ENCODE results near the gene BTBD19.
"Not testable (repeated sequence)": the region's sequence is repeated elsewhere in the genome, so short reads cannot be mapped to it uniquely, and the experiment has no call there.

Gene BTBD19, protein sequence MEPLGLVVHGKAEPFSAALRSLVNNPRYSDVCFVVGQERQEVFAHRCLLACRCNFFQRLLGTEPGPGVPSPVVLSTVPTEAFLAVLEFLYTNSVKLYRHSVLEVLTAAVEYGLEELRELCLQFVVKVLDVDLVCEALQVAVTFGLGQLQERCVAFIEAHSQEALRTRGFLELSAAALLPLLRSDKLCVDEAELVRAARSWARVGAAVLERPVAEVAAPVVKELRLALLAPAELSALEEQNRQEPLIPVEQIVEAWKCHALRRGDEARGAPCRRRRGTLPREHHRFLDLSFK

GRCh38 chr1:44808063-44808937 lies at the start of gene BTBD19:
BTBD19 (plus strand) TSS chr1:44808523; CDS start chr1:44808821, 298 bp downstream.
- peak; percentile 78 to 82 (median 82) for DNase-seq (ENCODE audit: low read depth in 2 of 3, low spot score in 1 of 3)

- no peak for DNase-seq (ENCODE audit: low read depth in 2 of 3, low spot score in 1 of 3)
Observed at GRCh38 chr1:44759077-44759476, 49.2 kb upstream of the BTBD19 start.

- no peak for DNase-seq (ENCODE audit: low read depth in 2 of 3, low spot score in 1 of 3)
Observed at GRCh38 chr1:44760876-44761275, 47.4 kb upstream of the BTBD19 start.

DNA sequence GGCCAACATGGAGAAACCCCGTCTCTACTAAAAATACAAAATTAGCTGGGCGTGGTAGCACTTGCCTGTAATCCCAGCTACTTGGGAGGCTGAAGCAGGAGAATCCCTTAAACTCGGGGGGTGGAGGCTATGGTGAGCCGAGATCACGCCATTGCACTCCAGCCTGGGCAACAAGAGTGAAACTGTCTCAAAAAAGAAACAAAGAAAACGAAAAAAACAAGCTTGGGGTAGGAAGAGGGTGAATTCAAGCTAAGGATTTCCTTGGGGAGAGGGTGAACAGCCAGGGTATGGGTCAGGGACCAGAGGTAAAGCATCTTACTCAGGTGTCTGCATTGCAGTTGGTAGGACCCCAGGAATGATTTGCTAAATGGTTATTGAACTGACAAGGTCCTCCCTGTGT lies 41.9 kb upstream of the BTBD19 start:
- DNase-seq (ENCODE audit: low read depth in 2 of 3, low spot score in 1 of 3): not testable (repeated sequence)

- peak; percentile 82 to 90 (median 85) for DNase-seq (ENCODE audit: low read depth in 2 of 3, low spot score in 1 of 3)
Observed at GRCh38 chr1:44775078-44775929, 33.0 kb upstream of the BTBD19 start, which contains the start of gene RPS8. RPS8 (plus strand) TSS chr1:44775540; CDS start chr1:44775597, 57 bp downstream.

- no peak for DNase-seq (ENCODE audit: low read depth in 2 of 3, low spot score in 1 of 3)
Observed at GRCh38 chr1:44775930-44776729, 32.2 kb upstream of the BTBD19 start.

DNA sequence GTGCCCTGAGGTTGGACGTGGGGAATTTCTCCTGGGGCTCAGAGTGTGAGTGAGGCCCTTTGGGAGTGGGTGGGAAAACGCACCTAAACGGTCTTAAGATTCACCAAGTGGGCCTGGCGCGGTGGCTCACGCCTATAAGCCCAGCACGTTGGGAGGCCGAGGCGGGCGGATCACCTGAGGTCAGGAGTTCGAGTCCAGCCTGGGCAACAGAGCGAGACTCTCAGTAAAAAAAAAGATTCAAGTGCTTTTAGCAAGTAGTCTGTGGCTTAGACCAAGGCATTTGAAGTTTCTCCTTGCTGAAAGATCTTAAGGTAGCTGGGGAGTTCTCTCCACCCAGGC lies 31.6 kb upstream of the BTBD19 start:
- no peak for DNase-seq (ENCODE audit: low read depth in 2 of 3, low spot score in 1 of 3)

- no peak for DNase-seq (ENCODE audit: low read depth in 2 of 3, low spot score in 1 of 3)
Observed at GRCh38 chr1:44777547-44777946, 30.8 kb upstream of the BTBD19 start.

- DNase-seq (ENCODE audit: low read depth in 2 of 3, low spot score in 1 of 3): no peak
Observed at GRCh38 chr1:44777969-44778635, 30.2 kb upstream of the BTBD19 start.

GRCh38 chr1:44778705-44779576 lies 29.4 kb upstream of the BTBD19 start:
- DNase-seq (ENCODE audit: low read depth in 2 of 3, low spot score in 1 of 3): no peak

DNA sequence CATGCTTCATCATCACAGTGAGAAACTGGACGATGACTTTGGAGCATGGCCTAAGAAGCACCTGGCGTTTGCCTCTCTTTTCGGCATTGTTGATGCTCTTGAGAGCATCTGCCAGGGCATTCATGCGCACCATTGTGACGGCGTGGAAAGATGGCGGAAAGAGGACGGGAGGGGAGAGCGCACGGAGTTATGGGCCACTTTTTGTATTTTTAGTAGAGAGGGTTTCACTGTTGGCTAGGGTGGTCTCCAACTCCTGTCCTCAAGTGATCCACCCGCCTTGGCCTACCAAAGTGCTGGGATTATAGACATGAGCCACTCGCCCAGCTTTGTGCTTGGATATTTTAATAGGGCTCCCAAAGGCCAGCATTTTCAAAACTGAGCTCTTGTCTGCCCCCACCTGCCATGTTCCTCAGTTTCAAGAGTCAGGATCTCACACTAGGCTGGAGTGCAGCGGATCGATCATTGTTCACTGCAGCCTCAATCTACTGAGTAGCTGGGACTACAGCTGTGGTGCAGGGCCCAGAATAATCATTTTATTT lies 27.7 kb upstream of the BTBD19 start:
- no peak for DNase-seq (ENCODE audit: low read depth in 2 of 3, low spot score in 1 of 3)

- no peak for DNase-seq (ENCODE audit: low read depth in 2 of 3, low spot score in 1 of 3)
Observed at GRCh38 chr1:44783697-44784093, 24.6 kb upstream of the BTBD19 start.

DNA sequence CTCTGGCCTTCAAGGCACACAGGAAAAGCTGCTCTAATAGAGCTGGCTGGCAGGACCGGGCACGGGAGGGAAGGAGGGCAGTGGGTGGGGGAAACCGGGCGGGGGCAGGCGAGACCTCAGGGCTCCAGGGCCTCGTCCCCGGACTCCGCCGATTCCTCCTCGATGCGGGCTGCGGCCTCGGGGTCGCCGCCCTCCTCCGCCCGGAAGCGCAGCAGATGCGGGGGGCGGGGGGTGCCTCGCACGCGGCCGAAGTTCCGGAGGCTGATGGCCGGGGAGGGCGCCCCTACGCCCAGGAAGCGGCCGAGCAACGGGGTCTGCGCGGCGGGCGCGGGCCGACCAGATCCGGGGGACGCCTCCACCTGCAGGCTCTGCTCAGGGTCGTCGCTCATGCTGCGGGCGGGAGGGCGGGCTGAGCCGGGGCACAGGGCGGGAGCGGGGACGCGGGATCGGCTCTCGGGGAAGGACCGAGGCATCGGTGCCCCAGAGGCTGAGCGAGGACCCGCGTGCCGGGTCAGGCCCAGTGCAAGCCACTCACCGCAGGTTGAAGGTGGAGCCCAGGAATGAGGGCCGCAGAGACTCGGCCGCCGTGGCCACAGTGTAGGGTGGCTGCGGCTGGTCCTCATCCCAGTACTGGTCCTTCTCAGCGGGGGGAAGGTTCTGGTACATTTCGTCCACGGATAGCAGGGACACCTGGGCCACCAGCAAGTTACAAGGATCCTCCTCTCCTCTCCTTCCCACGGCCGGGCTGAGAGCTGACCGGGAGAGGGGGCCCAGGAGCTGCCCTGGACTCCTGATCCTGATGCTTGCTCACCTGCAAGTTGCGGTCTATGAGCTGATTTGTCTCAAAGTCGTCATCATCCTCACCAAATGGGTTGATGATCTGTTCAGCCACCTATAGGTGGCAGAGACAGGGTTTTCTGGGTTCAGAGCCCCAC lies 24.0 kb upstream of the BTBD19 start:
- DNase-seq (ENCODE audit: low read depth in 2 of 3, low spot score in 1 of 3): no peak

DNA sequence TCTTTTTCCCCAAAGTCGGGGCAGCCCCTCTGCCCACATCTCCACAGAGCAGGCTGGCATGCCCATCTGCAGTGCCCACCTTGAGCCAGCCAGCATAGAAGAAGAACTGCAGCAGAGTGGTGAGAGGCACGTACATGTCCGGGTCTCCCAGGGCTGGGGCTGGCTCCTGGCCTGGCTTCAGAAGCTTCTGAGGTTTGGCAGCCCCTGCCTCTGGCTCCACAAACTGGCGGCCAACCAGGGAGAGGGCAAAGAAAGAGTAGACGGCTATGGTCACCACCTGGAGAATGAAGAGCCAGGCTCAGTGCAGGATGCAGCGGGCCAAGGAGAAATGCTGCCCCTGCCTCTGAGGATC lies 23.3 kb upstream of the BTBD19 start:
- DNase-seq (ENCODE audit: low read depth in 2 of 3, low spot score in 1 of 3): no peak

GRCh38 chr1:44785501-44786137 lies 22.7 kb upstream of the BTBD19 start:
- no peak for DNase-seq (ENCODE audit: low read depth in 2 of 3, low spot score in 1 of 3)

DNA sequence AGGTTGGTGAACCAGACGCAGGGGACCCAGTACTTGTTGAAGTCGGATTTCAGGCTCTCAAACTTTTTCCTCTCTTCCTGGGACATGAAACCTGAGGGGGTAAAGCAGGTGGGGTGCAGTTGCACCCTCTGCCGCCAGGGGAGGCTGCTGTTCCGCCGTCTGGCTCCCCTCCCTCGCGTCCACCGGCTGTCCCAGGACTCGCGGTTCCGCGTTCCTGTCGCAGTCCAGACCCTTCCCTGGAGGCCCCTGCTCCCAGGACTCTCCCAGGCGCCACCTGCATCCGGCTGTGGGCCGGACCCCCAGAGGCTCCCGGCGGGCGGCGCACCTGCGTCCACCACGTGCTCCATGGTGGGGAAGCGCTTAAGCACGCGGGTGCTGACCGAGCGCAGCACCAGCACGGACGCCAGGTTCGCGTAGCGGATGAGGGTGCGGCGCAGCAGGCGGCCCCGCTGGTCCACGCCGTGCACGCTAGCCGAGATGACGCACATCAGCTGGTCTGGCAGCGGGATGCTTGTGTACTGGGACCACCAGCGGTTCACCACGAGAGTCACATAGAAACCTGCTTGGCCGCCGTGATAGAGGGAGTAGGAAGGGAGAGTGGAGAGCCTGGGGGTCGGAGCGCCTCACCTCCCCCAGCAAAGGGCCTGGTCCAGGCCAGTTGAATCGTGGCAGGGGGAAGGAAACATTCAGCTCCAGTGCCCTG lies 22.0 kb upstream of the BTBD19 start:
- peak; percentile 66 to 74 (median 72) for DNase-seq (ENCODE audit: low read depth in 2 of 3, low spot score in 1 of 3)

Data from stimulated activated CD4-positive, alpha-beta T cell treated with anti-CD3 and anti-CD28 coated beads, Interleukin-12 subunit alpha, Interleukin-12 subunit beta, amount 100 ng/mL, for 48 hours (primary cell).